ENCODE data around the gene KHK.
A peak's percentile ranks its signal among the peaks of the same experiment; 100 is the strongest.

- peak in 1 of 2 experiments; percentile 83; a peak in 2 of 4 replicates for TF ChIP-seq REST (IDR thresholded peaks at IDR 0.05; ENCODE audit: insufficient read depth in 1 of 2, low read depth in 2 of 2, low read length in 1 of 2)
- no peak for TF ChIP-seq CTCF (IDR thresholded peaks at IDR 0.05)
Measured at GRCh38 chr2:27118525-27119329, 32.2 kb downstream of the KHK start, which contains the start of gene CGREF1.

Measured in Panc1 (cell line).